Nephron progenitor cell (in vitro differentiated cells): ENCODE data around the gene KCNMA1.

Experiments
- DNase-seq: peaks from one replicate; pipeline ENCODE4 v3.0.0; 2021
- H3K27ac Mint-ChIP-seq: 2 replicates; pipeline ENCODE4 v1.8.0; 2021; ENCODE audit warnings: mild to moderate bottlenecking, moderate library complexity, mixed read lengths
- H3K27me3 Mint-ChIP-seq: 2 replicates; pipeline ENCODE4 v1.8.0; 2021; ENCODE audit warnings: mild to moderate bottlenecking, low read depth, mixed read lengths; ENCODE audit not compliant: poor library complexity
- H3K36me3 Mint-ChIP-seq: 2 replicates; pipeline ENCODE4 v1.8.0; 2021; ENCODE audit warnings: low read depth, mixed read lengths
- H3K4me1 Mint-ChIP-seq: 2 replicates; pipeline ENCODE4 v1.8.0; 2021; ENCODE audit warnings: mixed read lengths
- H3K4me3 Mint-ChIP-seq: 2 replicates; pipeline ENCODE4 v1.8.0; 2021; ENCODE audit warnings: mild to moderate bottlenecking, moderate library complexity, mixed read lengths
- H3K9me3 Mint-ChIP-seq: 2 replicates; pipeline ENCODE4 v1.8.0; 2021; ENCODE audit warnings: mild to moderate bottlenecking, moderate library complexity, mixed read lengths
- TF ChIP-seq, protein P1 (sequence below): fragments of 200-600 bp; sonication (generic); IDR thresholded peaks from 2 replicates; pipeline ENCODE4 v1.5.0; 2021; ENCODE audit warnings: antibody characterized with exemption

The KCNMA1 gene

DNA sequence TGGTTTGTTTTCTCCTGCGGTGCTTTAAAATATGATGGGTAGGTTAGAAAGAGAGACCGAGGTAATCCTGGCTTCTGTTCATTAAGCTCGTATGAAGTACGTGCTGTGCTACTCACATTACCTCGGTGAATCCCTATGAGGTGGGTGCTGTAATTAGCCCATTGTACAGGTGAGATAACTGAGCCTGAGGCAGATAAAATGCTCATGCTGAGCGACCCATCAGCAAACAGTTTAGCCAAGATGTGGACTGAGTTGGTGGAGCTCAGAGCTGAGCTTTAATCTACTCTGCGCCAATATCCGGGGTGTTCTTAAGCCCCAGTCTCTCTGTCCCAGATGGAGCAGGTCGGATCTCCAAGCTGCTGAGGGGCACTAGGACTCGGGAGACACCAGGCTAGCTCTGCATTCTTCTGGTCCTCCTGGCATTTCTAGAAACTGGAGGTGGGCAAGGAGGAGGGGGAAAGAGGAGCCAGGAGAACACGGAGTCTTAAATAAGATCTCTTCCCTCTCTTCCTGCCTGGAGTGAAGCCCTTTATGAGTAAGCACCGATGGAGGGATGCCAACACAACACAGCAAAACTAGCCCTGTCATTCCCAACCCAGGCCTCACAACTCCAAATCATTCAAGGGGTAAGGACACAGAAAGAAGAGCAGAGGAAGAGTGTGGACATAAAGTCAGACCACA lies 458.5 kb downstream of the KCNMA1 start:
- H3K36me3 Mint-ChIP-seq = no peaks in the 10 kb centered on the region
- TF ChIP-seq, protein P1, sequence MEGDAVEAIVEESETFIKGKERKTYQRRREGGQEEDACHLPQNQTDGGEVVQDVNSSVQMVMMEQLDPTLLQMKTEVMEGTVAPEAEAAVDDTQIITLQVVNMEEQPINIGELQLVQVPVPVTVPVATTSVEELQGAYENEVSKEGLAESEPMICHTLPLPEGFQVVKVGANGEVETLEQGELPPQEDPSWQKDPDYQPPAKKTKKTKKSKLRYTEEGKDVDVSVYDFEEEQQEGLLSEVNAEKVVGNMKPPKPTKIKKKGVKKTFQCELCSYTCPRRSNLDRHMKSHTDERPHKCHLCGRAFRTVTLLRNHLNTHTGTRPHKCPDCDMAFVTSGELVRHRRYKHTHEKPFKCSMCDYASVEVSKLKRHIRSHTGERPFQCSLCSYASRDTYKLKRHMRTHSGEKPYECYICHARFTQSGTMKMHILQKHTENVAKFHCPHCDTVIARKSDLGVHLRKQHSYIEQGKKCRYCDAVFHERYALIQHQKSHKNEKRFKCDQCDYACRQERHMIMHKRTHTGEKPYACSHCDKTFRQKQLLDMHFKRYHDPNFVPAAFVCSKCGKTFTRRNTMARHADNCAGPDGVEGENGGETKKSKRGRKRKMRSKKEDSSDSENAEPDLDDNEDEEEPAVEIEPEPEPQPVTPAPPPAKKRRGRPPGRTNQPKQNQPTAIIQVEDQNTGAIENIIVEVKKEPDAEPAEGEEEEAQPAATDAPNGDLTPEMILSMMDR = no peak
- peaks cover 25% of the 10 kb centered on the region for H3K27me3 Mint-ChIP-seq
- peaks cover 7% of the 10 kb centered on the region for H3K4me1 Mint-ChIP-seq
- H3K27ac Mint-ChIP-seq = no peak overlapping the region
- no peak for DNase-seq
- H3K9me3 Mint-ChIP-seq = peaks cover 4% of the 10 kb centered on the region
- H3K4me3 Mint-ChIP-seq = no peak overlapping the region

DNA sequence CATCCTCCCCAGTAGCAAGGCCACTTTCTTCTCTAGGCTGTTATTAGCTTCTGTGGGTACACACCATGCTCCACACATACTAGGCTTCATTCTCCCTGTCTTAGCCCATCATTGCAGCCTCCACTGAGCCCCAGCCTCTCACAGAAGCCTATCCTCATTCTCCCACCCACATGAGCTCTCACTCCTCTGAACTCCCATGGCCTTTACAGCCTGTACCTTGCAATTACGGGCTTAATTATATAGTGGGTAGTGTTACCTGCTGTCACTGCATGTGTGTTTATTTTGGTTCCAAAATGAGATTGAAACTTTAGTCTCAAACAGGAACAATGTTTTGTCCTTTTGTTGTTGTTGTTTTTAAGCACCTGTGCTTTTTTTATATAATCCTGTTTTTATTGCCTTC lies 460.0 kb downstream of the KCNMA1 start:
- TF ChIP-seq, protein P1 = no peak
- peaks cover 4% of the 10 kb centered on the region for H3K9me3 Mint-ChIP-seq
- no peak for DNase-seq
- no peak overlapping the region for H3K27ac Mint-ChIP-seq
- H3K4me1 Mint-ChIP-seq = peaks cover 13% of the 10 kb centered on the region
- no peak overlapping the region for H3K4me3 Mint-ChIP-seq
- H3K36me3 Mint-ChIP-seq = no peaks in the 10 kb centered on the region
- H3K27me3 Mint-ChIP-seq = peaks cover 25% of the 10 kb centered on the region

GRCh38 chr10:77177161-77177560 lies 460.4 kb downstream of the KCNMA1 start:
- peaks cover 13% of the 10 kb centered on the region for H3K4me1 Mint-ChIP-seq
- peaks cover 25% of the 10 kb centered on the region for H3K27me3 Mint-ChIP-seq
- peak overlapping the region; percentile 66 for H3K27ac Mint-ChIP-seq
- no peaks in the 10 kb centered on the region for H3K36me3 Mint-ChIP-seq
- TF ChIP-seq, protein P1 = no peak
- no peak overlapping the region for H3K4me3 Mint-ChIP-seq
- no peak for DNase-seq
- peaks cover 4% of the 10 kb centered on the region for H3K9me3 Mint-ChIP-seq

GRCh38 chr10:77176232-77176631 lies 461.4 kb downstream of the KCNMA1 start:
- no peaks in the 10 kb centered on the region for H3K36me3 Mint-ChIP-seq
- no peak for DNase-seq
- H3K27me3 Mint-ChIP-seq = peaks cover 31% of the 10 kb centered on the region
- TF ChIP-seq, protein P1 = no peak
- H3K4me3 Mint-ChIP-seq = no peak overlapping the region
- H3K9me3 Mint-ChIP-seq = peaks cover 4% of the 10 kb centered on the region
- H3K4me1 Mint-ChIP-seq = peaks cover 13% of the 10 kb centered on the region
- no peak overlapping the region for H3K27ac Mint-ChIP-seq

DNA sequence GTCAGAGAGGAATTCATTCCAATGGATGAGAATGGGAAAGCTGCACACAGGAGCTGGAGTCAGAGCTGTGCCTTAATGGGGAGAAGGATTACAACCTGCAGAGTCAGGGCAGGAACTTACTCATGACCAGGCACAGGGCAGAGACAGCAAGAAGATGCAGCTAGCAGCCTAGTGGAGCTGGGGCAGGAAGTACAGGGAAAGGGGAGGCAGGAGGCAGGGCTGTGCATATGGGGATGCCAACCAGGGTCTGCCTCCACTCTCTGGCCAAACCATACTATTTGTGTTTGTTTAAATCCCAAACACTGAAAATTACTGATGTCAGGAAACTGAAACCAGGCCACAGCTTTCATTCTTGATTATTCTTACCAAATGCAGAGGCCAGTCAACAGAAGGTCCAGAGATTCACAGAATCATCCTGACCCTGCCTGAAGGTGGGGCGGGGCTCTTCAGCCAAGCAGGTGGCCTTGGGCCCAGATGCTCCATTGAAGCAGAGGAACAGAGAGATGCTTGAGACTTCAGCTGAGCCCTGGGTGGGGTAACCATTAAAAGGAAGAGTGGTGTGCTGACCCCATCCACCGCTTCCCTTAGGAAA lies 461.9 kb downstream of the KCNMA1 start:
- no peak overlapping the region for H3K27ac Mint-ChIP-seq
- DNase-seq = no peak
- H3K9me3 Mint-ChIP-seq = peaks cover 4% of the 10 kb centered on the region
- no peak overlapping the region for H3K4me3 Mint-ChIP-seq
- H3K36me3 Mint-ChIP-seq = no peaks in the 10 kb centered on the region
- H3K27me3 Mint-ChIP-seq = peaks cover 32% of the 10 kb centered on the region
- peaks cover 13% of the 10 kb centered on the region for H3K4me1 Mint-ChIP-seq
- TF ChIP-seq, protein P1 = no peak
